HepG2 (cell line): Measurements from ENCODE around the gene ITGA2. TPM values are rescaled to one million over a fixed set of nuclear protein-coding genes. Genes with fewer than 3 reads are reported as not detected.

Experiments
- AFF4 ChIP-seq: sonication (generic); formaldehyde crosslinking; IDR thresholded peaks from 2 replicates; pipeline ENCODE4 v1.4.0; 2020; ENCODE audit warnings: missing genetic modification reagents
- ASH2L ChIP-seq: fragments of 300-600, 200-600 bp; sonication (generic); IDR thresholded peaks from 2 replicates; pipeline ENCODE4 v1.7.0; 2017; ENCODE audit warnings: low read depth, mild to moderate bottlenecking, moderate library complexity, mixed read lengths, low read length; ENCODE audit not compliant: insufficient read length
- HMG20A ChIP-seq: IDR thresholded peaks from 2 replicates; pipeline ENCODE4 v1.6.1; 2016; ENCODE audit warnings: borderline replicate concordance
- HOXA3 ChIP-seq: sonication (generic); formaldehyde crosslinking; IDR thresholded peaks from 2 replicates; pipeline ENCODE4 v1.5.0; 2020; ENCODE audit warnings: missing genetic modification reagents
- NFE2L2 ChIP-seq: fragments of 150-350 bp; IDR thresholded peaks from 2 replicates; pipeline ENCODE4 v1.6.1; 2014; ENCODE audit warnings: low read length
- POLR2A ChIP-seq, 2 experiments: IDR thresholded peaks; 2 replicates each; pipeline ENCODE4 v1.6.1; 2011; ENCODE audit warnings: low read depth in 2 of 2, low read length in 2 of 2, mild to moderate bottlenecking in 1 of 2, moderate library complexity in 1 of 2; ENCODE audit not compliant: insufficient read depth in 1 of 2
- RFX3 ChIP-seq: IDR thresholded peaks from 2 replicates; pipeline ENCODE4 v1.6.1; 2016; ENCODE audit warnings: missing biosample characterization, missing genetic modification reagents
- RXRB ChIP-seq: IDR thresholded peaks from 2 replicates; pipeline ENCODE4 v1.6.1; 2016; ENCODE audit warnings: borderline replicate concordance, missing genetic modification reagents, missing compliant biosample characterization
- ZFAT ChIP-seq: sonication (generic); formaldehyde crosslinking; conservative IDR thresholded peaks from 2 replicates; pipeline ENCODE4 v1.8.1; 2023; ENCODE audit warnings: missing genetic modification reagents, inconsistent platforms
- ZFP36L1 ChIP-seq: sonication (generic); formaldehyde crosslinking; IDR thresholded peaks from 2 replicates; pipeline ENCODE4 v1.8.0; 2022; ENCODE audit warnings: mild to moderate bottlenecking, missing genetic modification reagents, moderate library complexity
- ZNF121 ChIP-seq: sonication (generic); formaldehyde crosslinking; IDR thresholded peaks from 2 replicates; pipeline ENCODE4 v1.5.0; 2020; ENCODE audit warnings: mild to moderate bottlenecking, missing genetic modification reagents
- ZNF44 ChIP-seq: sonication (generic); formaldehyde crosslinking; IDR thresholded peaks from 2 replicates; pipeline ENCODE4 v1.5.1; 2020; ENCODE audit warnings: mild to moderate bottlenecking, missing genetic modification reagents
- ZNF547 ChIP-seq: sonication (generic); formaldehyde crosslinking; IDR thresholded peaks from 2 replicates; pipeline ENCODE4 v1.5.1; 2020; ENCODE audit warnings: mild to moderate bottlenecking, missing genetic modification reagents
- ZNF552 ChIP-seq: sonication (generic); formaldehyde crosslinking; IDR thresholded peaks from 2 replicates; pipeline ENCODE4 v1.9.0; 2022; ENCODE audit warnings: missing genetic modification reagents, mild to moderate bottlenecking, borderline replicate concordance
- ZNF558 ChIP-seq: sonication (generic); formaldehyde crosslinking; IDR thresholded peaks from 2 replicates; pipeline ENCODE4 v1.9.0; 2022; ENCODE audit warnings: mild to moderate bottlenecking, missing genetic modification reagents, borderline replicate concordance
- polyA plus RNA-seq, 8 experiments: library from polyadenylated mRNA; depleted of rRNA in 3 of 8; stranded (reverse) in 7 of 8; unstranded in 1 of 8; fragments of >200 nt; fragmentation: Illumina TruSeq in 4 of 8; extraction: Trizol in 4 of 8; gene quantifications; 2 replicates each; pipeline versions ENCODE4 v1.2.1 to v1.2.3, GENCODE V29; 2011 to 2016; ENCODE audit warnings: low read depth in 4 of 8, missing spikeins in 1 of 8, mixed read lengths in 1 of 8; ENCODE audit not compliant: insufficient read depth in 1 of 8
- total RNA-seq, 5 experiments: library from RNA; depleted of rRNA; stranded (reverse); fragments of >200 nt; fragmentation: Illumina TruSeq; extraction: Trizol; gene quantifications; 2 replicates each; pipeline ENCODE4 v1.2.3, GENCODE V29; 2016; ENCODE audit warnings: low read depth in 1 of 5
- TF ChIP-seq, protein P1 (sequence below): IDR thresholded peaks from 2 replicates; pipeline ENCODE4 v1.4.0; 2020; ENCODE audit warnings: mild to moderate bottlenecking, missing genetic modification reagents
- TF ChIP-seq, protein P2 (sequence below): sonication (generic); formaldehyde crosslinking; conservative IDR thresholded peaks from 2 replicates; pipeline ENCODE4 v1.8.0; 2022; ENCODE audit warnings: missing genetic modification reagents
- TF ChIP-seq, protein P3 (sequence below): sonication (generic); formaldehyde crosslinking; IDR thresholded peaks from 2 replicates; pipeline ENCODE4 v1.5.1; 2020; ENCODE audit warnings: missing genetic modification reagents, mild to moderate bottlenecking, borderline replicate concordance

Gene ITGA2
- total and polyA plus RNA-seq, 2 of the 13 experiments (the other 11 are each of a cell fraction or from before 2014, with no cell fraction given) = 15.8 to 58.3 TPM

DNA sequence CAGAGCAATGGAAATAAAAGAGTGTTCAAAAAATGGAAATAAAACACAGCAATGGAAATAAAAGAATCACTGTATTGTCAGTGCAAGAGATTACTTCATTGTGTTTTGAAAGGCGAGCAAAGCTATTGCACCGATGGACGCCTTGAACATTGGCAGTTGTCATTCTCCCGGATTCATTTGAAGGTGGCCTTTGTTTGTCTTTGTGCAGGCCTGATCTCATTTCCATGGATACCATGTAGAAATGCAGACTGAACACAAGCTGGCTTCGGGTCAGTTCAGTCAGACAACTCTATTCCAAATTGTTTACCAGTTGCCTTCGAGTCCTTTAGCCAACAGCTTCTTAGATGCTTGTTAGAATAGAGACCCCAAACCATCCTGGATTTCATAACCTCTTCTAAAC is 8.3 kb downstream of the ITGA2 start (continued):
- TF ChIP-seq, protein P1, sequence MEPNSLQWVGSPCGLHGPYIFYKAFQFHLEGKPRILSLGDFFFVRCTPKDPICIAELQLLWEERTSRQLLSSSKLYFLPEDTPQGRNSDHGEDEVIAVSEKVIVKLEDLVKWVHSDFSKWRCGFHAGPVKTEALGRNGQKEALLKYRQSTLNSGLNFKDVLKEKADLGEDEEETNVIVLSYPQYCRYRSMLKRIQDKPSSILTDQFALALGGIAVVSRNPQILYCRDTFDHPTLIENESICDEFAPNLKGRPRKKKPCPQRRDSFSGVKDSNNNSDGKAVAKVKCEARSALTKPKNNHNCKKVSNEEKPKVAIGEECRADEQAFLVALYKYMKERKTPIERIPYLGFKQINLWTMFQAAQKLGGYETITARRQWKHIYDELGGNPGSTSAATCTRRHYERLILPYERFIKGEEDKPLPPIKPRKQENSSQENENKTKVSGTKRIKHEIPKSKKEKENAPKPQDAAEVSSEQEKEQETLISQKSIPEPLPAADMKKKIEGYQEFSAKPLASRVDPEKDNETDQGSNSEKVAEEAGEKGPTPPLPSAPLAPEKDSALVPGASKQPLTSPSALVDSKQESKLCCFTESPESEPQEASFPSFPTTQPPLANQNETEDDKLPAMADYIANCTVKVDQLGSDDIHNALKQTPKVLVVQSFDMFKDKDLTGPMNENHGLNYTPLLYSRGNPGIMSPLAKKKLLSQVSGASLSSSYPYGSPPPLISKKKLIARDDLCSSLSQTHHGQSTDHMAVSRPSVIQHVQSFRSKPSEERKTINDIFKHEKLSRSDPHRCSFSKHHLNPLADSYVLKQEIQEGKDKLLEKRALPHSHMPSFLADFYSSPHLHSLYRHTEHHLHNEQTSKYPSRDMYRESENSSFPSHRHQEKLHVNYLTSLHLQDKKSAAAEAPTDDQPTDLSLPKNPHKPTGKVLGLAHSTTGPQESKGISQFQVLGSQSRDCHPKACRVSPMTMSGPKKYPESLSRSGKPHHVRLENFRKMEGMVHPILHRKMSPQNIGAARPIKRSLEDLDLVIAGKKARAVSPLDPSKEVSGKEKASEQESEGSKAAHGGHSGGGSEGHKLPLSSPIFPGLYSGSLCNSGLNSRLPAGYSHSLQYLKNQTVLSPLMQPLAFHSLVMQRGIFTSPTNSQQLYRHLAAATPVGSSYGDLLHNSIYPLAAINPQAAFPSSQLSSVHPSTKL (CRISPR knock-in tag) = peak; percentile 81
- peak; percentile 30; the same call in 1 of the 2 replicates for TF ChIP-seq HOXA3
- TF ChIP-seq ZNF558 (CRISPR knock-in tag) = no peak
- TF ChIP-seq ZNF552 (CRISPR knock-in tag) = no peak
- TF ChIP-seq, protein P2, sequence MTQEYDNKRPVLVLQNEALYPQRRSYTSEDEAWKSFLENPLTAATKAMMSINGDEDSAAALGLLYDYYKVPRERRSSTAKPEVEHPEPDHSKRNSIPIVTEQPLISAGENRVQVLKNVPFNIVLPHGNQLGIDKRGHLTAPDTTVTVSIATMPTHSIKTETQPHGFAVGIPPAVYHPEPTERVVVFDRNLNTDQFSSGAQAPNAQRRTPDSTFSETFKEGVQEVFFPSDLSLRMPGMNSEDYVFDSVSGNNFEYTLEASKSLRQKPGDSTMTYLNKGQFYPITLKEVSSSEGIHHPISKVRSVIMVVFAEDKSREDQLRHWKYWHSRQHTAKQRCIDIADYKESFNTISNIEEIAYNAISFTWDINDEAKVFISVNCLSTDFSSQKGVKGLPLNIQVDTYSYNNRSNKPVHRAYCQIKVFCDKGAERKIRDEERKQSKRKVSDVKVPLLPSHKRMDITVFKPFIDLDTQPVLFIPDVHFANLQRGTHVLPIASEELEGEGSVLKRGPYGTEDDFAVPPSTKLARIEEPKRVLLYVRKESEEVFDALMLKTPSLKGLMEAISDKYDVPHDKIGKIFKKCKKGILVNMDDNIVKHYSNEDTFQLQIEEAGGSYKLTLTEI (CRISPR knock-in tag) = no peak
- peak in 1 of 2 experiments; percentile 41; a peak in 2 of 4 replicates for TF ChIP-seq POLR2A (IDR thresholded peaks at IDR 0.05; ENCODE audit: insufficient read depth in 1 of 2, low read depth in 2 of 2, low read length in 2 of 2)
- peak; percentile 57; the same call in 1 of the 2 replicates for TF ChIP-seq RFX3 (CRISPR knock-in tag)
- TF ChIP-seq RXRB (CRISPR knock-in tag) = peak; percentile 18; the same call in 1 of the 2 replicates
- TF ChIP-seq HMG20A = peak; percentile 57; the same call in 1 of the 2 replicates
- TF ChIP-seq NFE2L2 = no peak
- no peak for TF ChIP-seq ZNF547 (CRISPR knock-in tag)
- 0 out of 2 replicates have a peak, but pooled peaks have one; percentile 62 for TF ChIP-seq ZNF121 (CRISPR knock-in tag)
- 0 out of 2 replicates have a peak, but pooled peaks have one; percentile 25 for TF ChIP-seq AFF4 (CRISPR knock-in tag)
- TF ChIP-seq ZFAT (CRISPR knock-in tag) = no peak
- peak; percentile 50 for TF ChIP-seq ASH2L
- TF ChIP-seq ZFP36L1 (CRISPR knock-in tag) = no peak
- no peak for TF ChIP-seq ZNF44
- TF ChIP-seq, protein P3, sequence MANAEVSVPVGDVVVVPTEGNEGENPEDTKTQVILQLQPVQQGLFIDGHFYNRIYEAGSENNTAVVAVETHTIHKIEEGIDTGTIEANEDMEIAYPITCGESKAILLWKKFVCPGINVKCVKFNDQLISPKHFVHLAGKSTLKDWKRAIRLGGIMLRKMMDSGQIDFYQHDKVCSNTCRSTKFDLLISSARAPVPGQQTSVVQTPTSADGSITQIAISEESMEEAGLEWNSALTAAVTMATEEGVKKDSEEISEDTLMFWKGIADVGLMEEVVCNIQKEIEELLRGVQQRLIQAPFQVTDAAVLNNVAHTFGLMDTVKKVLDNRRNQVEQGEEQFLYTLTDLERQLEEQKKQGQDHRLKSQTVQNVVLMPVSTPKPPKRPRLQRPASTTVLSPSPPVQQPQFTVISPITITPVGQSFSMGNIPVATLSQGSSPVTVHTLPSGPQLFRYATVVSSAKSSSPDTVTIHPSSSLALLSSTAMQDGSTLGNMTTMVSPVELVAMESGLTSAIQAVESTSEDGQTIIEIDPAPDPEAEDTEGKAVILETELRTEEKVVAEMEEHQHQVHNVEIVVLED = no peak
